T-helper 2 cell treated with Interferon-gamma antibody and Interleukin-4, amounts not matched to agents 5 μg/mL and 100 μg/mL, for 36 hours (primary cell): ENCODE measurements around the gene MED13.
"Not testable (repeated sequence)": the region's sequence is repeated elsewhere in the genome, so short reads cannot be mapped to it uniquely, and the experiment has no call there.

ENCODE experiments used
- DNase-seq: peaks from one replicate; pipeline ENCODE4 v3.0.0; 2021; ENCODE audit warnings: low spot score
- H3K27ac Mint-ChIP-seq: one replicate; pipeline ENCODE4 v1.8.0; 2021; ENCODE audit warnings: mild to moderate bottlenecking, mixed read lengths
- H3K27me3 Mint-ChIP-seq: one replicate; pipeline ENCODE4 v1.8.0; 2021; ENCODE audit warnings: low read depth, mixed read lengths
- H3K36me3 Mint-ChIP-seq: one replicate; pipeline ENCODE4 v1.8.0; 2021; ENCODE audit warnings: low read depth, mixed read lengths
- H3K4me1 Mint-ChIP-seq: one replicate; pipeline ENCODE4 v1.8.0; 2021; ENCODE audit warnings: low read depth, mixed read lengths
- H3K4me3 Mint-ChIP-seq: one replicate; pipeline ENCODE4 v1.8.0; 2022; ENCODE audit warnings: mild to moderate bottlenecking, moderate library complexity, mixed read lengths
- H3K9me3 Mint-ChIP-seq: one replicate; pipeline ENCODE4 v1.8.0; 2021; ENCODE audit warnings: mixed read lengths

MED13 gene

GRCh38 chr17:62080647-62081046, 15.6 kb upstream of the MED13 start:
- H3K4me3 Mint-ChIP-seq: no peak overlapping the region
- no peaks in the 10 kb centered on the region for H3K9me3 Mint-ChIP-seq
- peaks cover 26% of the 10 kb centered on the region for H3K27me3 Mint-ChIP-seq
- DNase-seq: no peak
- H3K36me3 Mint-ChIP-seq: no peaks in the 10 kb centered on the region
- peaks cover 9% of the 10 kb centered on the region for H3K4me1 Mint-ChIP-seq
- no peak overlapping the region for H3K27ac Mint-ChIP-seq

DNA sequence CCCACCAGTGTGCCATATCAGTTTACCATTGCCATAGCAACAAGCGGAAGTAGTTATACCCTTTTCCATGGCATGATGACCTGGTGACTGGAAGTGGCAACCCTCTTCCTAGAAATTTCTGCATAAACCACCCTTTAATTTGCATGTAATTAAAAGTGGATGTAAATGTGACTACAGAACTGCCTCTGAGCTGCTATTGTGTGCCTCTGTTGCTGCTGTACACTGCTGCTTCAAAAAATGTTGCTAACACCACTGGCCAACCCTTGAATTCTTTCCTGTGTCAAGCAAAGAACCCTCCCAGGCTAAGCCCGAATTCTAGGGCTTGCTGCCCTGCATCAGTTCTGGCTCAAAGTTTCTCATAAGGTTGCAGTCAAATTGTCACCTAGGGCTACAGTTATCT, 12.9 kb upstream of the MED13 start:
- Mint-ChIP-seq H3K27me3 (peaks cover 26% of the 10 kb centered on the region), H3K9me3 (no peaks in the 10 kb centered on the region), H3K27ac (no peak overlapping the region), H3K36me3 (no peaks in the 10 kb centered on the region), H3K4me3 (no peak overlapping the region), H3K4me1 (no peaks in the 10 kb centered on the region)
- no peak for DNase-seq

- Mint-ChIP-seq H3K27me3 (peaks cover 26% of the 10 kb centered on the region), H3K4me1 (no peaks in the 10 kb centered on the region), H3K4me3 (no peak overlapping the region), H3K36me3 (no peaks in the 10 kb centered on the region), H3K27ac (no peak overlapping the region), H3K9me3 (no peaks in the 10 kb centered on the region)
- no peak for DNase-seq
Measured at GRCh38 chr17:62076864-62077788, 12.0 kb upstream of the MED13 start.

GRCh38 chr17:62075308-62075815, 10.3 kb upstream of the MED13 start:
- no peaks in the 10 kb centered on the region for H3K9me3 Mint-ChIP-seq
- peaks cover 23% of the 10 kb centered on the region for H3K27me3 Mint-ChIP-seq
- no peak overlapping the region for H3K27ac Mint-ChIP-seq
- DNase-seq: peak; percentile 31
- H3K36me3 Mint-ChIP-seq: no peaks in the 10 kb centered on the region
- no peaks in the 10 kb centered on the region for H3K4me1 Mint-ChIP-seq
- H3K4me3 Mint-ChIP-seq: no peak overlapping the region

GRCh38 chr17:62073993-62074392, 8.9 kb upstream of the MED13 start:
- no peak overlapping the region for H3K27ac Mint-ChIP-seq

GRCh38 chr17:62072855-62073254, 7.8 kb upstream of the MED13 start:
- not testable (repeated sequence) for H3K9me3 Mint-ChIP-seq, DNase-seq, H3K27me3 Mint-ChIP-seq, H3K27ac Mint-ChIP-seq, H3K4me1 Mint-ChIP-seq, H3K4me3 Mint-ChIP-seq, H3K36me3 Mint-ChIP-seq

More at GRCh38 chr17:62073993-62074392, 8.9 kb upstream of the MED13 start:
- Mint-ChIP-seq H3K4me3 (no peak overlapping the region), H3K36me3 (no peaks in the 10 kb centered on the region), H3K4me1 (no peaks in the 10 kb centered on the region), H3K27me3 (peaks cover 11% of the 10 kb centered on the region), H3K9me3 (no peaks in the 10 kb centered on the region)
- DNase-seq: no peak

- Mint-ChIP-seq H3K27ac (no peak overlapping the region), H3K36me3 (no peaks in the 10 kb centered on the region), H3K27me3 (no peaks in the 10 kb centered on the region), H3K9me3 (no peaks in the 10 kb centered on the region), H3K4me1 (peaks cover 8% of the 10 kb centered on the region), H3K4me3 (no peak overlapping the region)
- no peak for DNase-seq
Measured at GRCh38 chr17:62070900-62071299, 5.8 kb upstream of the MED13 start.

DNA sequence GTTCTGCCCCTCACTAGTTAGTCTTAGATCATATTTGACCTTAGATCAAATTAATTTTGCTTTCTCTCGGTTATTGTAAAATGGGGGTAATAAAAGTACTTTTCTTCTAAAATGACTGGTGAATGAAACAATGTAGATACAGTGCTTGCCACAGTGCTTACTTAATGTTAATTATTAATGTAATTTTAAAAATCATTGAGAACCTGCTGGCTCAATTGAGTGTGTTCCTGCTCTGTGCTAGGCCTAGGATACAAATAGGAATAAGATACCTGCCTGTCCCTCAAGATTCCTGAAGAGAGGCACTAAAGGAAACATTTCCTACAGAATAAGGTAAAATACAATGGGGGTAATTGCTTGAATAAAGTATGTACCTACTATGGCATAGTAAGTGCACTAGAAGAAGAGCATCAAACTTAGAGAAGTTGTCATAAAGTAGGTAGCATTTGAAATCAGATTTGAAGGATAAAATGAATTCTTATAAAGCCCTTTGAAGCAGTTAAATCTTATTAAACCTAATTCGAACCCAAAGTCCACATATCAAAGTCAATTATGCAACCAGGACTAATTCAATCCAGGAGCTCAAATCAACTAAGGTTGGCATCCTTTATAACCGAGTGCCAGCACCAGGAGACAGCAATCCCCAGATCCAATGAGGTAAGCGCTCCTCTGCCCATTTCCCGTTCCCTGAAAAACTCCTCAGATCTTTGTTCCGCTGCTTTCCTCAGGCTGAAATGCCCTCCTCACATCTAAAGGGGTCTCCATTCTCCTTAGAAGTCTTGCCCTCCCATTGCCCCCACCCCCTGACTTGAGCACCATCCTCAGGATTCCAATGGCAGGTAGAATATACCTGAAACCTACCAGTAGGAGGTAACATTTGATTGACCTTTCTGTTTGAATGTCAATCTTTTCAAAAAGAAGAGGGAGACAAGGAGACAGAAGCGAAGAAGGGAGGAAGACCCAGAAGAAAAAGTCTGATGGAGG, 2.4 kb upstream of the MED13 start:
- no peaks in the 10 kb centered on the region for H3K27me3 Mint-ChIP-seq
- no peak overlapping the region for H3K4me3 Mint-ChIP-seq
- no peaks in the 10 kb centered on the region for H3K9me3 Mint-ChIP-seq
- H3K27ac Mint-ChIP-seq: no peak overlapping the region
- H3K36me3 Mint-ChIP-seq: peaks cover 14% of the 10 kb centered on the region
- peaks cover 23% of the 10 kb centered on the region for H3K4me1 Mint-ChIP-seq
- no peak for DNase-seq

DNA sequence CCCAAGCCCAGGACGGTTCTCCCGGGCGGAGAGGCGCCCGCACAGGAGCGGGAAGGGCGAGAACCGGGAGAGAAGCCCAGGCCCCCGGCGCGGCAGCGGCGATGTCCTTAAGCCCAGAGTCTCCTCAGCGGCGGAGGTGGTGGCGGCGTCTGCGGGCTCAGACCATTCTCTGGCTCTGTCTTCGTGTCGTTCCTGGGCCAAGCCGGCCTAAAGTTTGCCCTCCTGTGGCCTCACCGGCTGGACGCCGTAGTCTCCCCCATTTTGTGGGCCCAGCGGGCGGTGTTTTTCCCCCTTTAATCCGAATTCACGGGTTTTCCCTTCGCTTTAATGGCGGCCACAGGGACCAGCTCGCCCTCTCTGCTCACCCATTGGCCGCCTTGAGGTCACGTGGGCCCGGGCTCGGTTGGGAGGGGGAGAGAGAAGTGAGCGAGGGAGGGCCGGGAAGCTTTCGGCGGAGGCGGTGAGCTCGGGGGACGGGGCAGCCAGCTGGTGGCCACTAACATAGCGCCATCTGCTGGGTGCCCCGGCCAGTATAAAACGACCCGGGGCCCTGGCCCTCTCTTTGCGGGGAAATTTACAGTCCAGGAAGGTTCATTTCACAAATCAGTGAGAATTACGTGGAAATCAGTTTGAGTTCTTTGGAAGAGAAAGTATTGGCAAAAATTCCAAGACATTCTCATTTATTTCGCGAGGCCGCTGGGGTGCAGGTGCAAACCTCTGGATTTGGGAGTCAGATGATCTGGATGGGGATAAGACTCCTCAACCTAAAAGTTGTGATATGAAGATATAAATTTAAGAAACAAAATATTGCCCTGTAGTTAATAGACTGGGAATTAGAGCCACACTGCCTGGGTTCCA, 762 bp upstream of the MED13 start:
- Mint-ChIP-seq H3K9me3 (no peaks in the 10 kb centered on the region), H3K27ac (peak overlapping the region; percentile 99), H3K4me1 (peaks cover 31% of the 10 kb centered on the region), H3K27me3 (no peaks in the 10 kb centered on the region), H3K4me3 (peak overlapping the region; percentile 93), H3K36me3 (peaks cover 22% of the 10 kb centered on the region)
- peak; percentile 97 for DNase-seq

DNA sequence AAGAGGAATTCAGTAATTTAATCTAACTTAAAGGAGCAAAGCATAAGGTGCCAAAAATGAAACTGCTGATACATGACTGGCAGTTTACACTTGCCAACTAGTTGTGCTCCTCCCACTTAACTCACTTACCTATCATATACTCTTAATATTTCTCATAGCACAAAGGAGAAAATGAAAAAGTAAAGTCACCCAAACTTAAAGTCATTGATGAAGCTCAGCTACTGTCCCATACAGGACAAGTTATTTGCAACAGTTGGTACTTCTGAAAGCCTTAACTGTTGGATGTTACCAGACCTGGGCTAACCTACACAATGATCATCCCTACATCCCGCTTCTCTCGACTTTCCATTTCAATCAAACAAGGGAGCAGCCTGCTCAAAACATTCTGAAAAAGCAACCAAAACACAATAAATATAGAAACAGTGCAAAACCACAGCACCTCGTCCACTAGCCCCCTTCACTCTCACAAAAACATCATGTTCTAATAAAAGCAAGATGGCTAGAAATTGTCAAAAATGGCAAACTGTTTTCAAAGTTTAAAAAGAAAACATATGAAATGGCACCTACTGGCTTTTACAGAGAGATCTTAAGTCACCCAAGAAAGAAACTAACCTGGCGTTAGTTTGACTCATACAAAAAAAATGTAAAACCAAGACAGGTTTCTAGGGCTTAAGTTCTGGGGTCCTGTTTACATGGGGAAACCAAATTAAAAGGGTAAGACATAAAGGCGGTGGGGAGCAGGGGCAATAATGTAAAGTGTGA, 868 bp downstream of the MED13 start:
- DNase-seq: no peak
- H3K4me3 Mint-ChIP-seq: peak overlapping the region; percentile 91
- peak overlapping the region; percentile 93 for H3K27ac Mint-ChIP-seq
- H3K4me1 Mint-ChIP-seq: peaks cover 35% of the 10 kb centered on the region
- H3K36me3 Mint-ChIP-seq: peaks cover 27% of the 10 kb centered on the region
- no peaks in the 10 kb centered on the region for H3K9me3 Mint-ChIP-seq
- H3K27me3 Mint-ChIP-seq: no peaks in the 10 kb centered on the region

- no peaks in the 10 kb centered on the region for H3K9me3 Mint-ChIP-seq
- no peak for DNase-seq
- H3K4me1 Mint-ChIP-seq: peaks cover 39% of the 10 kb centered on the region
- H3K4me3 Mint-ChIP-seq: peak overlapping the region; percentile 91
- H3K27ac Mint-ChIP-seq: peak overlapping the region; percentile 93
- H3K27me3 Mint-ChIP-seq: no peaks in the 10 kb centered on the region
- peaks cover 33% of the 10 kb centered on the region for H3K36me3 Mint-ChIP-seq
Measured at GRCh38 chr17:62062944-62063343, 2.1 kb downstream of the MED13 start.

DNA sequence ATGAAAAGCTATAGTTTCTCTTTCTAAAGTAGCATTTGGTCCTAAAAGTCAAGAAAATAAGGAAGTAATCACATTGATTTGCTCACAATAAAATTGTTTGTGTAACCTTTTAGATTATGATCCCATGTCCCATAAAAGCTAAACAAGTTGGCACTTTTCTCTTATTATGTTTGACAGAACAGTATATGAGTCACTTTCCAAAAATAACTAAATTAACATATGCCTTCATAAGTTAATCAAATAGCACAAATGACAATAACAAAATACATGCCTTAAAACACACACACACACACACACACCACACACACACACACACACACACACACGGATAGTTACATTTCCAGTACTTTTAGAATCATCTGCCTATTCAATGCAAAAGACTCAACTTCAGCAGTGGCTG, 2.8 kb downstream of the MED13 start:
- DNase-seq: no peak

More for the DNA sequence above, 2.8 kb downstream of the MED13 start:
- Mint-ChIP-seq H3K9me3 (no peaks in the 10 kb centered on the region), H3K36me3 (peaks cover 35% of the 10 kb centered on the region), H3K27me3 (no peaks in the 10 kb centered on the region), H3K4me1 (peaks cover 40% of the 10 kb centered on the region), H3K4me3 (peak overlapping the region; percentile 91), H3K27ac (peak overlapping the region; percentile 93)
